ENCODE measurements around the gene LRMDA. TPM values are rescaled to one million over a fixed set of nuclear protein-coding genes. Genes with fewer than 3 reads are reported as not detected.

LRMDA gene
- total and polyA plus RNA-seq, 4 donors, result 12.1 to 40.8 (median 21.6) TPM

DNA sequence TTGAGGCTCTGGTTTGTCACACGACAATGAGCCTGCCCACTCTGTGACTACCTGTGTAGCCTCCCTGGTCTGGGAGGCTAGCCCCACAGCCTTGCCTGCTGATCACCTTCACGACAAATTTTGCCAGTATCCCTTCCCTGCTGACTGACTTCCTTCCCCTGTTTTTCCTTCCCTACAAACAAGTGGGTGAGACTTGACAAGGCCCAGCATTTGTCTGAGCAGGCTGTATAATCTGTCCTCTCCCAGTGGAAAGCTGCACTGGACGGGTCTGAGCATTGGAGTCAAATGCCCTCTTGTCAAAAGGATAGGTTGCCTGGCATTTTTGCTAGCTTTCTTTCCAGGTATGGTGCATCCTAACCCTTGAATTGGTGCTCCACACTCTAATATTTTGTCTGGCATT, 1117.7 kb downstream of the LRMDA start:
- DNase-seq, result peak in 1 of 3 donors; percentile 61
- TF ChIP-seq, protein P1, sequence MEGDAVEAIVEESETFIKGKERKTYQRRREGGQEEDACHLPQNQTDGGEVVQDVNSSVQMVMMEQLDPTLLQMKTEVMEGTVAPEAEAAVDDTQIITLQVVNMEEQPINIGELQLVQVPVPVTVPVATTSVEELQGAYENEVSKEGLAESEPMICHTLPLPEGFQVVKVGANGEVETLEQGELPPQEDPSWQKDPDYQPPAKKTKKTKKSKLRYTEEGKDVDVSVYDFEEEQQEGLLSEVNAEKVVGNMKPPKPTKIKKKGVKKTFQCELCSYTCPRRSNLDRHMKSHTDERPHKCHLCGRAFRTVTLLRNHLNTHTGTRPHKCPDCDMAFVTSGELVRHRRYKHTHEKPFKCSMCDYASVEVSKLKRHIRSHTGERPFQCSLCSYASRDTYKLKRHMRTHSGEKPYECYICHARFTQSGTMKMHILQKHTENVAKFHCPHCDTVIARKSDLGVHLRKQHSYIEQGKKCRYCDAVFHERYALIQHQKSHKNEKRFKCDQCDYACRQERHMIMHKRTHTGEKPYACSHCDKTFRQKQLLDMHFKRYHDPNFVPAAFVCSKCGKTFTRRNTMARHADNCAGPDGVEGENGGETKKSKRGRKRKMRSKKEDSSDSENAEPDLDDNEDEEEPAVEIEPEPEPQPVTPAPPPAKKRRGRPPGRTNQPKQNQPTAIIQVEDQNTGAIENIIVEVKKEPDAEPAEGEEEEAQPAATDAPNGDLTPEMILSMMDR (IDR thresholded peaks at IDR 0.05; ENCODE audit: control extremely low read depth, extremely low read depth), result no peak
- H3K4me1 ChIP-seq (ENCODE audit: control insufficient read depth in 5 of 5, insufficient read depth in 5 of 5, low read length in 5 of 5), result peaks cover 0 to 70% (median 24%) of the 10 kb centered on the region in 5 donors
- H3K9me3 ChIP-seq (ENCODE audit: control insufficient read depth in 4 of 4, insufficient read depth in 3 of 4, low read length in 3 of 4), result no peaks in the 10 kb centered on the region
- no peak overlapping the region for H3K27ac ChIP-seq (ENCODE audit: low read depth in 1 of 2, low read length in 1 of 2)
- no peaks in the 10 kb centered on the region for H3K27me3 ChIP-seq (ENCODE audit: control insufficient read depth in 3 of 3, insufficient read depth in 3 of 3, low read length in 2 of 3)
- no peak for ATAC-seq (ENCODE audit: insufficient read depth, low FRiP score)
- H3K9ac ChIP-seq (ENCODE audit: insufficient read depth in 1 of 2, low read length in 2 of 2), result no peak overlapping the region
- H3K4me3 ChIP-seq, result no peak overlapping the region
- H3K36me3 ChIP-seq (ENCODE audit: control insufficient read depth in 4 of 4, insufficient read depth in 4 of 4, low read length in 4 of 4), result no peaks in the 10 kb centered on the region
- 75 to 76% methylated on average over 3 of the region's 3 CpGs for WGBS, 2 donors

DNA sequence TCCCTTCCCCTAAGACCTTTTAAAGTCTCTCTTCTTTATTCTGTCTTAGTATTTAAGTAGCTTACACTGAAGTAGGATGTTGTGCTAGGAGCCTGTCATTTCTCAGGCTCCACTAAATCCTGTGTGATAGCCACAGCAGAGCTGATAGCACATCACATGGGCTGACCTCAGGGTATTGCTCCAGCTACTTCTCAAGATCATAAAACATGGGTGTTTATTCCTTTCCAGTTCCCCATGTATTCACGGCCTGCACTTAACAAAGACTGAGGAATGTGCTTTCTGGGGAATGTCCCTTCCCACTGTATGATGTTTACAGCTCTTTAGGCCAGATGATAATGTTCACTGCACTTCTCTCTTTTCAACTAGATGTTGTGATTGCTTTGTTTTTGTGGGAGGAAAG, 1119.4 kb downstream of the LRMDA start:
- H3K4me3 ChIP-seq, result no peak overlapping the region
- peaks cover 2 to 73% (median 21%) of the 10 kb centered on the region in 5 donors for H3K4me1 ChIP-seq (ENCODE audit: control insufficient read depth in 5 of 5, insufficient read depth in 5 of 5, low read length in 5 of 5)
- WGBS, 2 donors, result 23 to 53% methylated on average over 1 of the region's 1 CpG
- no peaks in the 10 kb centered on the region for H3K27me3 ChIP-seq (ENCODE audit: control insufficient read depth in 3 of 3, insufficient read depth in 3 of 3, low read length in 2 of 3)
- H3K36me3 ChIP-seq (ENCODE audit: control insufficient read depth in 4 of 4, insufficient read depth in 4 of 4, low read length in 4 of 4), result no peaks in the 10 kb centered on the region
- no peak overlapping the region for H3K9ac ChIP-seq (ENCODE audit: insufficient read depth in 1 of 2, low read length in 2 of 2)
- no peaks in the 10 kb centered on the region for H3K9me3 ChIP-seq (ENCODE audit: control insufficient read depth in 4 of 4, insufficient read depth in 3 of 4, low read length in 3 of 4)
- H3K27ac ChIP-seq (ENCODE audit: low read depth in 1 of 2, low read length in 1 of 2), result no peak overlapping the region
- DNase-seq (peak; percentile 14 to 72 (median 63)), ATAC-seq (ENCODE audit: insufficient read depth, low FRiP score) (no peak)
- TF ChIP-seq, protein P1 (IDR thresholded peaks at IDR 0.05; ENCODE audit: control extremely low read depth, extremely low read depth), result no peak

DNA sequence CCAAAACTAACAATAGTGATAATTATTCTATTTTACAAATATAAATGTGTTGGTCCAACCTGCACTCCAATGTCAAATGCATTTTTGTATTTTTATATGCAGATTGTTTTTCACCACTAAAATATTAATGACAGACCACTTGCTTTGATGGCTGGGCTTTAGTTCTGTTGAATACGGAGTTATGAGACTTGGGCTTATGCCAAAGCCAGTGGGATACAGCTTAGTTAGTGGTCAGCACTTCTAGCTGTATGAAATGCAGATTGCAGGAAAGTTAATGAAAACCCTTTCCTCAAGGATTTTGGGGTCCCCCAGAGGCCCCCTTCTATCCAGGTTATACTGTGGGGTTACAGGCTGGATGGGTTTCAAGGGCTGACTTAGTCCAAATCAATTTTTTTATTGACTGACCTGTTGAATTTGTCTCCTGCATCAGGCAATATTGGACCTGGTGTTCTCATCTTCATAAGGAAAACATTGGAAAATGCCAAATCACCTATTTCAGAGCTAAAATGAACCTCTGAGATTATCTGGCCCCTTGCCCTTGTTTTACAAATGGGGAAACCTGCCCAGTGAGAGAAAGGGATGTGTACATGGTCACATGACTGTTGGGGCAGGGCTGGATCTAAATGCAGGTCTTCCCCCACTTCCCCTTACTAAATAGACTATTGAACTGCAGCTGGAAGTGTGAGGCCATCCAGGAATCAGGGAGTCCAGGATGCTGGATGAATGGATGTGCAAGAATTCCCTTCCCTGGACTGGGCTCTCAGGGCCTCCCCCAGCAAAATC, 1120.9 kb downstream of the LRMDA start:
- DNase-seq, result peak in 2 of 3 donors; percentile 55 to 60
- WGBS, 2 donors, result 87 to 95% methylated on average over 1 of the region's 1 CpG
- Histone ChIP-seq H3K36me3 (ENCODE audit: control insufficient read depth in 4 of 4, insufficient read depth in 4 of 4, low read length in 4 of 4) (no peaks in the 10 kb centered on the region), H3K9ac (ENCODE audit: insufficient read depth in 1 of 2, low read length in 2 of 2) (no peak overlapping the region), H3K4me3 (no peak overlapping the region), H3K27ac (ENCODE audit: low read depth in 1 of 2, low read length in 1 of 2) (no peak overlapping the region), H3K4me1 (ENCODE audit: control insufficient read depth in 5 of 5, insufficient read depth in 5 of 5, low read length in 5 of 5) (peaks cover 2 to 69% (median 21%) of the 10 kb centered on the region in 5 donors), H3K9me3 (ENCODE audit: control insufficient read depth in 4 of 4, insufficient read depth in 3 of 4, low read length in 3 of 4) (no peaks in the 10 kb centered on the region), H3K27me3 (ENCODE audit: control insufficient read depth in 3 of 3, insufficient read depth in 3 of 3, low read length in 2 of 3) (no peaks in the 10 kb centered on the region)
- ATAC-seq (ENCODE audit: insufficient read depth, low FRiP score), result no peak
- TF ChIP-seq, protein P1 (IDR thresholded peaks at IDR 0.05; ENCODE audit: control extremely low read depth, extremely low read depth), result no peak

Data from lung (tissue), 12 donors.